GM18861 (cell line): ENCODE results near the gene FGFRL1.

Experiments
- ATAC-seq: cut with Tn5 transposase; IDR thresholded peaks from one replicate; pipeline ENCODE4 v1.9.1; 2021; ENCODE audit not compliant: unreplicated experiment

Gene FGFRL1

DNA sequence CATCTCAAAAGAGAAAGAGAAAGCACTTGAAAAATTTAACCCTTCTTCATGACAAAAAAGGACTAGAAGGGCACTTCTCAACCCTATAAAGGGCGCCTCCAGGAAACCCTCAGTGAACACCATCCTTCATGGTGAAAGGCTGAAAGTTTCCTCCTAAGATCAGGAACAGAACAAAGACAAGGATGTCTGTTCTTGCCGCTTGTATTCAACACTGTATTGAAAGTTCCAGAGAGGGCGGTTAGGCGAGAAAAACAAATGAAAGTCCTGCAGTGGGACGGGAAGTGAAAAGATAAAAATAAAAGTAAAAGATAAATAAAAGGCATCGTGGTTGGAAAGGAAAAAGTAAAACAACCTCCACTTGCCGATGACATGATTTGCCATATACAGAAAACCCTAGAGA, 51.0 kb downstream of the FGFRL1 start:
- ATAC-seq, result no peak

DNA sequence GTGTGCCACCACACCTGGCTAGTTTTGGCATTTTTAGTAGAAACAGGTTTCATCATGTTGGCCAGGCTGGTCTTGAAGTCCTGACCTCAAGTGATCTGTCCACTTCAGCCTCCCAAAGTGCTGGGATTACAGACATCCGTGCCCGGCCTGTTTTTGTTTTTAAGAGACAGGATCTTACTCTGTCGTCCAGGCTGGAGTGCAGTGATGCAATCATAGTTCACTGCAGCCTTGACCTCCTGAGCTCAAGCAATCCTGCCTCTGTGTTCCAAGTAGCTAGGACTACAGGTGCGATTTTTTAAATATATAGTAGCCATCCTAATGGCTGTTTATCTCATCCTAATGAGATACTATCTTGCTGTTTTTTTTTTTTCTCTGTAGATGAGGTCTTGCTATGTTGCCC, 54.3 kb downstream of the FGFRL1 start:
- no peak for ATAC-seq

DNA sequence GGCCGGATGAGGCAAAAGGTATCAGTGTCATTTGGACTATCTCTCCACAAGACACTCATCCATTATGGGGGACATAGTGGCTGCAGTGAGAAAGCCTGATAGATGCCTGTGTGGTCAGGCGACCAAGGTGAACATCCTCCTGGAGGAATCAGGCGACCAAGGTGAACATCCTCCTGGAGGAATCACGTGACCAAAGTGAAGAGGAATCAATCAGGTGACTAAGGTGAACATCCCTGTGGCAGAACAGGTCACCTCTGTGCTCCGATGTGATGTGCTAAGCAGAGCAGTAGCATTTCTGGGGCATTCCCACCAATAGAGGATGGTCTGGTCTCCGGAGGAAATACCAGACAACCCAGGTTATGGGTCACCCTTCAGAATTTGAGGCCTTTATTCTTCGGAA, 58.0 kb downstream of the FGFRL1 start:
- no peak for ATAC-seq

DNA sequence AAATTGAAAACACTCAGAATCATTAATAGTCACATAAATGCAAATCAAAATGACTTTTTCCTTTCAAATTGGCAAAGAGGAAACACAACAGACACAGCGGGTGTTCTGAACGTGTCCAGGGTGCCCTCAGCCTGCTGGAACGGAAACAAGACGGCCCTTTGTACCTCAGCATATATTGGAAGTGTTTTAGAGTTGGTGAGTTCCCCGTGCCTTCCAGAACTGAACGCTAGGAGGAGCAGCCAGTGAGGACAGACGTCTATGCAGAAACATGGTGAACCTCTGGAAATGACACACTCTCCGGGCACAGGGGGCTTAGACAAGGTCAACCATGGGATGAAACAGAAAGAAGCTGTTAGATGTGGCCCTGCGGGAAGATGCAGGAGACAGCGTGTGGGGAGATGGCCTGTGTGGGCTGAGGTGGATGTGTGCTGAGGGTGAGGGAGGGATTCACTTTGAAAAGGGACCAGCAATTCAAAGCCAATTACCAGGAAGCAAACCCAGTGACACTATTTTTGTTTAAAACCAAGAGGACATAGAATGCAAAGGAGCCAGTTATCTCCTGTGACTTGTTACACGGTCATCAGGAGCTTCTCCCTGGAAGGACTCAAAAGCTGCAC, 61.5 kb downstream of the FGFRL1 start:
- ATAC-seq, result no peak

DNA sequence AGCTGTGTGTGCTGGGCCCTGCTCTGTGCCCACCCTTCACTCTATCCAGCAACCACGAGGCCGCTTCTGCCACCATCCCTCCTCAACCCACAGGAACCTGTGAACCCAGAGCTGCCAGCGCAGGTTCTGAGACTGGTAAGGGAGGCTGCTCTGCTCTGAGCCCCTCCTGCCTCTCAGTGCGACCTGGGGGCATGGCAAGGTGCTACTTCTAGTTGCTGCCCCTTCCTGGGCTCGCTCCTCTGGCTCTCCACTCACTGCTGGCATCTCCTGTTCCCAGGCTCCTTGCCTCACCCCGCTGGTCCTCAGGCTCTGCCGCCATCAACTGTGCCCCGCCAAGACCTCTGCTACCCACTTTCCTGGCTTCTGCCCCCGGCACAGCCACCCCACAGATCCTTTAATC, 62.7 kb downstream of the FGFRL1 start:
- no peak for ATAC-seq

DNA sequence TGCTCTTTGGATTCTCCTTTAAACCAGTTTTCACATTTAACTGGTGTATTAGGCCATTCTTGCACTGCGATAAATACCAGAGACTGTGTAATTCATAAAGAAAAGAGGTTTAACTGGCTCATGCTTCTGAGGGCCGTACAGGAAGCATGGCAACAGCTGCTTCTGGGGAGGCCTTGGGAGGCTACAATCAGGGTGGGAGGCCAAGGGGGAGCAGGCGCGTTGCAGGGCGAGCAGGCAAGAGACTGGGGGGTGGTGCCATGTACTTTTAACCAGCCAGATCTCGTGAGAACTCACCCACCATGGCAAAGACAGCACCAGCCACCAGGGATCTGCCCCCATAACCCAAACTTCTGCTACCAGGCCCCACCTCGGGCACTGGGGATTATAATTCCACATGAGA, 63.8 kb downstream of the FGFRL1 start:
- no peak for ATAC-seq

DNA sequence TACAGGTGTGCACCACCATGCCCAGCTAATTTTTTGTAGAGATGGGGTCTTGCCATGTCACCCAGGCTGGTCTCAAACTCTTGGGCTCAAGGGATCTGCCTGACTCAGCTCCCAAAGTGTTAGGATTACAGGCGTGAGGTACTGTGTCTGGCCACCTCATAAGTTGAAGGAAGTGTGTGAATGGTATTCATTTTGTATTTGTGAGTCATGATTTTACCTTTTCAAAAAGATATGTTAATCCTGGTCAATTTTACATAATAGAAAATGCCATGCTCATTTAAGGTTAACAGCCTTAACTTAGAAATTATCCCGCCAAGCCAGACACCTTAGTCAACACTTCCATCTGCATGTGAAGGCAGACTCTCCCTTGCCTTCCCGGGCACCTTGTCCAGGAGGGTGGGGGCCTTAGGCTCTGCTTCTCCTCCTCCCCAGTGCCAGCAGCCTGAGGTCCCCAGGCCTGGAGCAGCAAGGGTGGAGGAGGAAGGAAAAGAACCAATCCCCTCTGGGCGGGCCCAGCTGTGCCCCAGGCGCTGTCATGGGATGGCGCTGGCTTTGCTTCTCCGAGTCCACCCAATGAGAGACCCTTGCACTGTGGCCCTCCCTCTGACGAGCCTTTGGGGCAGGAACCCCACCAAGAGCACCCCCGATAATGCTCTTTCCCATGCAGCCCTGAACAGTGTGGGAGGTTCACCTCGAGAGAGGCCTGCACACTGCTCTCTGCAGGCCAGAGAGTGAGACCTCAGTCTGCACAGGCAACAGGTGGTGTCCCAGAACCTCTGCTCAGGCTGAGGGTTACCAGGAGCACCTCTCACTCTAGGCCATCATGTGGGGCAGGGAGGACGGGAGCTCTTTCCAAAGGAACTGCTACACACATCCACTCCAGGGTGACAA, 64.6 kb downstream of the FGFRL1 start:
- no peak for ATAC-seq
